Suprapubic skin (tissue), 3 donors: Measurements from ENCODE around the gene LENG8.

Source experiments
- POLR2A ChIP-seq, 2 donors: fragments of 450-650 bp; IDR thresholded peaks; one replicate each; pipeline ENCODE4 v1.6.1; 2017; ENCODE audit warnings: antibody characterized with exemption in 2 of 2, mild to moderate bottlenecking in 2 of 2, moderate library complexity in 2 of 2
- TF ChIP-seq, protein P1 (sequence below), 2 donors: fragments of 200-600 bp in 1 of 2; fragments of 450-650 bp in 1 of 2; sonication (generic) in 1 of 2; IDR thresholded peaks; one replicate each; pipeline ENCODE4 v1.5.1; 2016 to 2019; ENCODE audit warnings: antibody characterized with exemption in 2 of 2, mild to moderate bottlenecking in 1 of 2, moderate library complexity in 1 of 2

DNA sequence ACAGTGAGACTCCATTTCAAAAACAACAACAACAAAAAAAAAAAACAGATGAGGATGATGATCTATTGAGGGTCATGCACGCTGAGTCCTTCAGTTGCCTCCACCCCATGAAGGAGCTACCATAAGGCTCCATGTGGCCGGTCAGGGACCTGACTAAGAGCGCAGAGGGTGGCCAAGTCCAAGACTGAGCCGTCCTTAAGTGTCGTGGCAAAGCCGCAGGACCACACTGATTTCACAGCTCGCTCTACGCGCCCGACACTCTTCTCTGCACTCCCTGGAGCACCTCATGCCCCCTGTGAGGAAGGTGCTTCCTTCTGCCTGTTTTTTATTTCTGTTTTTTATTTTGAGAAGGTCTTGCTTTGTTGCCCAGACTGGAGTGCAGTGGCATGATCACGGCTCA lies 21.4 kb upstream of the LENG8 start:
- TF ChIP-seq, protein P1, sequence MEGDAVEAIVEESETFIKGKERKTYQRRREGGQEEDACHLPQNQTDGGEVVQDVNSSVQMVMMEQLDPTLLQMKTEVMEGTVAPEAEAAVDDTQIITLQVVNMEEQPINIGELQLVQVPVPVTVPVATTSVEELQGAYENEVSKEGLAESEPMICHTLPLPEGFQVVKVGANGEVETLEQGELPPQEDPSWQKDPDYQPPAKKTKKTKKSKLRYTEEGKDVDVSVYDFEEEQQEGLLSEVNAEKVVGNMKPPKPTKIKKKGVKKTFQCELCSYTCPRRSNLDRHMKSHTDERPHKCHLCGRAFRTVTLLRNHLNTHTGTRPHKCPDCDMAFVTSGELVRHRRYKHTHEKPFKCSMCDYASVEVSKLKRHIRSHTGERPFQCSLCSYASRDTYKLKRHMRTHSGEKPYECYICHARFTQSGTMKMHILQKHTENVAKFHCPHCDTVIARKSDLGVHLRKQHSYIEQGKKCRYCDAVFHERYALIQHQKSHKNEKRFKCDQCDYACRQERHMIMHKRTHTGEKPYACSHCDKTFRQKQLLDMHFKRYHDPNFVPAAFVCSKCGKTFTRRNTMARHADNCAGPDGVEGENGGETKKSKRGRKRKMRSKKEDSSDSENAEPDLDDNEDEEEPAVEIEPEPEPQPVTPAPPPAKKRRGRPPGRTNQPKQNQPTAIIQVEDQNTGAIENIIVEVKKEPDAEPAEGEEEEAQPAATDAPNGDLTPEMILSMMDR (IDR thresholded peaks at IDR 0.05), result no peak
- no peak for TF ChIP-seq POLR2A (IDR thresholded peaks at IDR 0.05)
